ENCODE data around the gene IARS2.
A peak's percentile ranks its signal among the peaks of the same experiment; 100 is the strongest.
"Not testable (repeated sequence)": the region's sequence is repeated elsewhere in the genome, so short reads cannot be mapped to it uniquely, and the experiment has no call there.

The IARS2 gene

DNA sequence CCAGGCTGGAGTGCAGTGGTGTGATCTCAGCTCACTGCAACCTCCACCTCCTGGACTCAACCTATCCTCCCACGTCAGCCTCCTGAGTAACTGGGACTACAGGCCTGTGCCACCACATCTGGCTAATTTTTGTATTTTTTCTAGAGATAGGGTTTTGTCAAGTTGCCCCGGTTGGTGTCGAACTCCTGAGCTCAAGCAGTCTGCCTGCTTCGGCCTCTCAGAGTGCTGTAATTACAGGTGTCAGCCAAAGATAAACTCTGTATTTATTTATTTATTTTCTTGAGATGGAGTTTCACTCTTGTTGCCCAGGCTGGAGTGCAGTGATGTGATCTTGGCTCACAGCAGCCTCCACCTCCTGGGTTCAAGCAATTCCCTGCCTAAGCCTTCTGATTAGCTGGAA is 18.7 kb downstream of the IARS2 start:
- DNase-seq (ENCODE audit: low spot score): not testable (repeated sequence)

DNA sequence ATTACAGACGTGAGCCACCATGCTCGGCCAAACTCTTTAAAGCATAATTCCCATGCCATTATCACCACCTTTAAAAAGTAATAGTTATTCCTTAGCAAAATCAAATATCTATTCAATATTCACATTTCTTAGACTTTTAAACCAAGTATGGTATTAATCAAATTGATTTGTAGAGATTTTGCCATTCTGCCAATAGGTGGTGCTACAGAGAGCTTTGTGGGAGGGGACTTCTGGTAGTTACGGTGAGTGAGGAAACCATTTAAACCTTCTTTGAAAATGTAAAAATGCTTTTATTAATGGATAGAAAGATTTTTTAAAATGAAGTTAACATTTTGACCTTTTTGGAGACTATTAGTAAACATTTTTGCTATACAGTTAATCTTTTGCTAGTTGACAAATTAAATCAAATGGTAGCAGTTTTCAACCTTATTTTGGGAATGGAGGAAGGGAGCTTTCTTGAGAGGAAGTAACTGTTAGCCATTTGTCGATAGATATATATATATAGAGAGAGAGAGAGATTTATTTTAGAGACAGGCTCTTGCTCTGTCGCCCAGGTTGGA is 19.3 kb downstream of the IARS2 start:
- DNase-seq (ENCODE audit: low spot score): peak; percentile 51

DNA sequence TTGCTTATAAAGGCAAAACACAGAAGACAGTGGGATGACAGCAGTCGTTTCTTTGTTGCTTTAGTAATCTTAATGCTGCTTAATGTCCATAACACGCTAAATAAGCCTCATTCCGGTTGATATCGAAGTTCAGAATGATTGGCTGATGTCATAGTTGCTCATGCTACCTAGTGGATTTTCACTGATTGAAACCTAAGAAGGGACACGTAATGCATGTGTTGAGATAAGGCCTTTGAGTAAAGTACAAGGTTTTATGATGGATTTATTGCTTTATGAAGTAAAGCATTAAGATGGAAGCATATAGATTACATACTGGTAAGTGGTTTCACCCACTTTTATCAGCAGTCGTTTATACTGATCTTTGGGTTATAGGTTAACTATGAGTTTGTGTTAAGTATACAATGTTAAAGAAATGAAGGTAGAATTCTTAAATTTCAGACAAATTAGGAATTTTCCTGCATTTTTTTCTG is 25.1 kb downstream of the IARS2 start:
- DNase-seq (ENCODE audit: low spot score): no peak

DNA sequence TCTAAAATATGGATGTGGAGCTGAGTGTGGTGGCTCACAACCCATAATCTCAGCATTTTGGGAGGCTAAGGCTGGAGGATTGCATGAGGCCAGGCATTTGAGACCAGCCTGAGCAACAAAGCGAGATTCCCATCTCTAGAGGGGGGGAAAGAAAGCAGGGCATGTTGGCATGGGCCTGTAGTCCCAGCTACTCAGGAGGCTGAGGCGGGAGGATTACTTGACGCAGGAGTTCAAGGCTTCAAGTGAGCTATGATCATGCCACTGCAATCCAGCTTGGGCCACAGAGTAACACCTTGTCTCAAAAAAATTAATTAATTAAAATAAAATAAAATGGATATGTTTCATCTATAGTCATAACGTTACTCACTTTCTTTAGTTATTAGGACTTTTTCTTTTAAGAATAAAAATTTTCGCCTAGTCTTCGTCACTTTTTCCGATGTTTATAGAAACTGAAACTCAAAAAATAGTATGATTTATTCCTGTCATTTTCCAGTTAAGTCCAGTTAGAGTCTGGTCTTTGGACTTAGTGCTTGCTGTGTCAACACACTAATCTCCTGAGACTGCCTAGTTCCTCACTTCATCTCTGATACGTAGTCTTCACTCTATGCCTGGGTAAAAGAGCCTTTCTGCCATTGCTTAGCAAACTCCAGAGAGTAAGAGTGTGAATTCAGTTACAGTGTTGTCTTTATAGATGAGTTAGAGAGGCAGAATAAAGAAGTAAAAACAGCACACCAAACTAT is 28.0 kb downstream of the IARS2 start:
- DNase-seq (ENCODE audit: low spot score): no peak

DNA sequence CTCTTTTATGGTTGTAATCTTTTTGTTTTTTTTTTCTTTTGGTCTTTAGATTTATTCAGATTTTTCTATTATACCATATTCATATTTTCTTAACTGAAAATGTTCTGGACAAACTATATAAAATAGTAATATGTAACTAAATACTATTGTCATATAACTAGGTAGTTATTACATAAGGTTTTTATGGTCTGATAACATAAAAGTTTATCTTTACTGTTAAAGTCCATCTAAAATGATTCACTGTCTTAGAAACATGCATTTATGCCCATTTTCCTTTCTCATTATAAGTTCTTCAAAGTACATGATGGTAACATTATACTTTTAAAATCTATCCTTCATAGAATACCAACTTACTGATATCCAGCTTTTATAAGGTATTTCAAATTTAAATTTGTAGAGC is 29.1 kb downstream of the IARS2 start:
- no peak for DNase-seq (ENCODE audit: low spot score)

DNA sequence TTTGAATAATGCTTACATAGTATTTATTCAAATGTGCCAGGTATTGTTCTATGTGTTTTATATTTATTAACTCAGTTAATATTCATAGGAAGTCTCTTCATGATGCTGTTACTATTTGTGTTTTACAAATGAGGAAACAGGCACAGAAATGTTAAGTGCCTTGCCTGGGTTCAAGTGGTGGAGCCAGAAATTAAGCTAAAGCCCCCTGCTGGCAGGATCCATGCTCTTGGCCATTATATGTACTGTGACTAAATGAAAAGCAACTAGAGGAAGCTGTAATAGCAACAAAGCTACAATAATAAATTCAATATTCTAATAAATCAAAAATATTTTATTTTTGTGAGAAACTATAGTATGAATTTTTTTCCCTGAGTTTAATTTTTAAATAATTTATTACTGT is 30.0 kb downstream of the IARS2 start:
- DNase-seq (ENCODE audit: low spot score): peak; percentile 49

DNA sequence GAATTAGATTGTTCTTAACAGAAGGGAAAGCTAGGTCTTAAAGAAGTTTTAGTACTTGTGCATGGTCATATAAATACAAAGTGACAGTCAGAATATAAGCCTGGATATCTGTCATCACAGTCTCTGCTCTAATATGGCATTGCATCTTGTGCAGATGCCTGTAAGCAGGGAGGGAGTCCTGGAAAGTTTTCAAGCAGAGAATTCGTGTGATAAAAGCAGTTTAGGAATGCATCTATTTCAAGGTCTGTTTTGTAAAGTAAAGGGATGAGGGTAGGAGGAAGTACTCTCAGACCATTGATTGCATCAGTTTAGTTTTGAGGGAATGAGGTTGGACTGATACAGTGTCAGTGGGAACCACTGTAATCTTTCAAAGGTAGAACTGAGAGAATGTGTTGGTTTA is 30.6 kb downstream of the IARS2 start:
- no peak for DNase-seq (ENCODE audit: low spot score)

DNA sequence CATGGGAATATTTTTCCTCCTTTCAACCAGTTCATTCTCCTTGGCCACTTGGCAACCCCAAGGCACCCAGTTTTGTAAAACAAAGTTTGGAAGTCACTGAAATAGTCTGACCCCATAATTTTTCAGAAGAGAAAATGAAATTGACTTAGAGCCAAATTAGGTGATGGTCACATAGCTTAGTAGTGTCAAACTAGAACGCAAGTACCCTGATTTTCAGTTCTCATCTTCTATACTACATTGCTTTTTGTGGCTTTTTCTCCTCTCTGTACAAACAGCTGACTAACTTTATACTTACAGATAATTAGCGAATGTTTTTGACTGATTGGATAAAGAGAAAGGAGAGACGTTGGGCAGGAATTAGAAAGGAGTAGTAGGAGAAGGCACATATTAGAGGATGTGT is 33.1 kb downstream of the IARS2 start:
- DNase-seq (ENCODE audit: low spot score): no peak

DNA sequence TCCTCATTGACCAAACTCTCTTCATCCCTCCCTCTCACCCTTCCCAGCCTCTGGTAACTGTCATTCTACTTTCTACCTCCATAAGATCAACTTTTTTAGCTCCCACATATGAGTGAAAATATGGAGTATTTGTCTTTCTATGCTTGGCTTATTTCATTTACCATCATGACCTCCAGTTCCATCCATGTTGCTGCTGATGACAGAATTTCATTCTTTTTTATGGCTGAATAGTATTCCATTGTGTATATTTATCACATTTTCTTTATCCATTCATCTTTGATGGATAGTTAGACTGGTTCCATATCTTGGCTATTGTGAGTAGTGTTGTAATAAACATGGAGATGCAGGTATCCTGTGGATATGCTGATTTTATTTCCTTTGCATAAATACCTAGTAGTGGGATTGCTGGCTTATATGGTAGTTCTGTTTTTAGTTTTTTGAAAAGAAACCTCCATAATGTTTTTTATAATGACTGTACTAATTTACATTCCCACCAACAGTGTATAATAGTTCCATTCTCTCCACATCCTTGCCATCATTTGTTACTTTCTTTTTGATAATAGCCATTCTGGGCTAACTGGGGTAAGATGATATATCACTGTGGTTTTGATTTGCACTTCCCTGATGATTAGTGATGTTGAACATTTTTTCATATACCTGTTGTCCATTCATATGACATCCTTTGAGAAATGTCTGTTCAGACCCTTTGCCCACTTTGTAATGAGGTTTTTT is 35.7 kb downstream of the IARS2 start:
- no peak for DNase-seq (ENCODE audit: low spot score)

DNA sequence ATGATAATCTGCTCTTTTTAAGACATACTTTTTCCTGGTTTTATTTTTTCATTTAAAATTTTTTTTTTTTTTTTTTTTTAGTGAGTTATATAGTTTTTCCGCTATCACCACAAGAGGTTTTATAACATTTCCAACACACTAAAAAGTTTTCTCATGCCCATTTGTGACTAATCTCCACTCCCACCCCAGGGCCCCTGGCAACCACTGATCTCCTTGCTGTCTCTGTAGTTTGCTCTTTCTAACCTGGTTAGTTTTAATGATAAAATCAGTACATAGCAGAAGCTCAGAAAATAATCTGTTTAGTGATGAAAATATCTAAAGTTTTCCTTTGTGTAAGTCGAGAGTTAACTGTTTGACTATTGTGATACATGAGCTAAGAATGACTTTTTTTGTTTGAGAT is 41.8 kb downstream of the IARS2 start:
- no peak for DNase-seq (ENCODE audit: low spot score)

DNA sequence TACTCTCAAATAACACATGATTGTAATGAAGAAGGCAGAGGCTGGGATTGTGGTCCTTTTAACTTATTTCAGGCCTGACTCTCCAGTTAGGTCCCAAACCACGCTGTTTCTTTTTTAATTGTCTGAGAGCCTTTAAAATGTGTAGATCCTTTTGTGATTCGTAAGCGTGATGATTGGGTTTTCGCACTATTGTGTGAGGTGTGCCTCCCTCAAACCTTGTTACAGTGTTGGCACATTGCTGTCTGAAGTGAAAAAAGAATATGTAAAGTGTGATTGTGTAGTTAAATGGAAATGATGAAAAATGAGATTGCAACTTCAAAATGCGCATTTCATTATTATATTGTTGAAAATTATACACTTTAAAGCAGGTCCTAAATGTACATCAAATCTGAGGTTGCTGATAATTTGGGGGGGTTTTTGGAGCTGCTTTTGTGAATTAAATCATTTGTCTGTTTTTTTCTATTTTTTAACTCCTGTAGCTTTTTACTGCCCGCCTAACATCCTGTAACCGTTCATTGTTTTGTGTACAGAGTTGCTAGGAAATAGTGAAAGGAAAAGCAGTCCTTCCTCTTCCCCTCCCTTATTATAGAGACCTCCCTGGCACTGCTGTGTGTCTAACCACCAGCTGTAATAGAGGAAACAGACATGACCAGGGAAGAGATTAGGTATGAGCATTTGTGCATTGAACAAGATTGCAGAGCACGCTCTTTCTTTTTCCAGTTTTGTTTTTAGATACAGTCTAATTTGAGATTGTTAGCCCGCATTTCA is 43.3 kb downstream of the IARS2 start:
- DNase-seq (ENCODE audit: low spot score): no peak

DNA sequence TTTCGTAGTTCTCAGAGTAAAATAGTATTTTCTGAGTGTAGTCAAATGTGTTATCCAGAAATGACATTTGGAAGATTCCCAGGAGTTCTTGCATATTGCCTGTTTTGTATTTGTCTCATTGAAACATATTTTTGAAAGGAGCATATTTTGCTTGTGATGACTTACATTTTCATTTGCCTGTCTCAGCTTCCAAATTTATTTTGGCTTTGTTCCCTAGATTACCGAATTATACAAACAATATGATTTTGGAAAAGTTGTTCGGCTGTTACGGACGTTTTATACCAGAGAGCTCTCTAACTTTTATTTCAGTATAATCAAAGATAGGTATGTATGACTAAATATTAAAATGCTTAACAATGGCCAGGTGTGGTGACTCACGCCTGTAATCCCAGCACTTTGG is 46.0 kb downstream of the IARS2 start:
- no peak for DNase-seq (ENCODE audit: low spot score)

DNA sequence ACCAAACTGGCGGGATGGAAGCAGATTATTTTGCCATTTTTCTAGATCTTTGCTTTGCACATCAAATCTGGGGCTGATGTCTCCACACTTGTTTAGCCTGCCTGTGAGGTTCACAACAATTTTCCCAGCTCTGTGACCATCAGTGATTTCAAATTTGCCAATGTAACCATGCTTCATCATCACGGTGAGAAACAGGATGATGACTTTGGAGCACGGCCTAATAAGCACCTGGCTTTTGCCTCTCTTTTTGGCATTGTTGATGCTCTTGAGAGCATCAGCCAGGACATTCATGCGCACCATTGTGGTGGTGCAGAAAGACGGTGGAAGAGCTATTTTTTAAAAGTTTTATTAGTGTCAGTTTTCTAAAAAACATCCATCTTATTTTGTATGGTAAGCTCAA is 50.1 kb downstream of the IARS2 start:
- no peak for DNase-seq (ENCODE audit: low spot score)

DNA sequence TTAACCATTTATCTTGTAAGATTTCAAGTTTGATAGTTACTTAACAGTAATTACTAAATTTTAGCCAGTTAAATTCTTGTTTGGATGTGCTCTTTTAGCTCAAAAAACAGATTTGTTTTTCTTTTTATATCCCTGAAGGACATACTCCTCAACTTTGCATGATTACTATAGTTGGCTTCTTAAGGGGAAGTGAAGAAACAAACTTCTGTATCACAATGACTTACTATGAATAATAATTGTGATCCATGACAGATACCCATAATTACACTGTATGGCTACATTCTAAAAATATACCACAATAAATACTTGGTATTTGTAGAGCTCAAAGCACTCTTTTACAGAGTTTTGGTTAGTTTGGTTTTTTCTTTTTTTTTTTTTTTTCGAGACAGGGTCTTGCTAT is 55.8 kb downstream of the IARS2 start:
- DNase-seq (ENCODE audit: low spot score): no peak

DNA sequence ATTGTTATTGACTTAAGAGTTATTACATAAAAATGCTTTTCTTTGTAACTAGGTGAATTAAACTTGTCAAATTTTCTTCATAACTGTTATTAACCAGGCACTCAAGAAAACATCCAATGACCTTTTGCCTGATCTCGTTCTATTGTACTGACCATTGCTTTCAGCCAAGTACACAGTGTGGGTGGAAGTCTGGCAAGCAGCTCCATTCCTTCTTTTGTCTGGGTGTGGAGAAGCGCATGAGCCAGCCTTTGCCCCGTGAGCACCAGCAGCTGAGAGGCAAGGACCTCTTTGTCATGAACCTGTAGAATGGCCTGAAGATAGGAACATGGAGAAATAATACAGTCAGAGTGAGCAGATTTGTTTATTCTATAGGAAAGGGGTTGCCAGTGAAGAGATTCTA is 57.5 kb downstream of the IARS2 start:
- DNase-seq (ENCODE audit: low spot score): peak; percentile 26

DNA sequence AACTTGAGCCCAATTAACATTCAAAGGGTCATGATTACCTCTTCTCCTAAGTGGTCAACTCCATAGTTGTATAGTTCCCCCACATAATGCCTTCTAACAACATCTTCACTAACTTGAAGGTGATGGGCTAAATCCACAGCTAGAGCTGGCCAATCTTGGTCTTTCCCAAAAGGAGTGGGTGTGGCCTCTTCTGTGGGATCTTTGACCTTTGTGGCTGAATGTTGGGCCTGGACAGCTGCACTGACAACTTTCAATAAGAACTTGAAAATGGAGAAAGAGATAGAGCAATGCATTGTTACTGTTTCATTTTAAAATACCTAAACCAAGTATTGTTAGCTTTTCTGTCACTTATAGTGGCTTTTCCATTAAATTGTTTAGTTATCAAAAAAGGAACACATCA is 59.2 kb downstream of the IARS2 start:
- DNase-seq (ENCODE audit: low spot score): no peak

DNA sequence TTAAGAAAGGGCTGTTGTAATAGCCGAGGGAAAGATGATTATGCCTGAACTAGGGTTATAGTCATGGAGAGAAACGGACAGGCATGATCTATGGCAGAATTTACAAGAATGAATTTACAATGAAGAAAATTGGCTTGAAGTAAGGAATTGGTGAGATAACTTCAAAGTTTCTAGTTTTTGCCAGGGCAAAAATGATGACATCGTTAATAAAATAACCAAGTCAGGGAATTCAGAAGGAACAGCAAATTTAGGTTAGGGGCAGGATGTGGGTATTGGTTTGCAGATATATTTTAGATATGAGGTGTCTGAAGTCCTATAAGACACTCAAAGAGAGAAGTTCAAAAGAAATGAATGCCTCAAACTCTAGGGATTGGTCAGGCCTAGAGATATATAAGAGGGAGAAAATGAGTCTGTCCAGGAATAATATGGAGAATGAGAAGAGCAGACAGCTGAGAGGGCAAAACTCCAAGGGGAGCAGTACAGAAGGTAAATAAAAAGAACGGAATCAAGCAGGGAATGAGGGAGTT is 62.8 kb downstream of the IARS2 start:
- DNase-seq (ENCODE audit: low spot score): no peak

DNA sequence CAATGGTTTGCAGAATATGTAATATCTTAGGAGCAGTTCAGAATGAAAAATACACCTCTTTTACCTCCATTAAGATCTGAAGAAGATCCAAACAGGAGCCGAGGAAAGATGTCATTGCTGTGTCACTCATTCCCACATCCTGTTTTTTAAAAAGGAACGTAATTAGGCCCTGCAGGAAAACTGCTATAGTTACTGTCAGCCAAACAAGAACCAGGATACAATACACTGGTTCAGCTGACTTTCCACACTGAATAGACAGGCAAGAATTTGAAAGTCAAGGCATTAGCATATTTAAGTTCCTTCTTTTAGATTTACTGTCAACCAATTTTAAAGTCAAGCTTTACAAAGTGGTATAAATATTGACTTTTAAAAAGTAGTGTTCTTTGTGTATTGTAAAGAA is 63.8 kb downstream of the IARS2 start:
- no peak for DNase-seq (ENCODE audit: low spot score)

DNA sequence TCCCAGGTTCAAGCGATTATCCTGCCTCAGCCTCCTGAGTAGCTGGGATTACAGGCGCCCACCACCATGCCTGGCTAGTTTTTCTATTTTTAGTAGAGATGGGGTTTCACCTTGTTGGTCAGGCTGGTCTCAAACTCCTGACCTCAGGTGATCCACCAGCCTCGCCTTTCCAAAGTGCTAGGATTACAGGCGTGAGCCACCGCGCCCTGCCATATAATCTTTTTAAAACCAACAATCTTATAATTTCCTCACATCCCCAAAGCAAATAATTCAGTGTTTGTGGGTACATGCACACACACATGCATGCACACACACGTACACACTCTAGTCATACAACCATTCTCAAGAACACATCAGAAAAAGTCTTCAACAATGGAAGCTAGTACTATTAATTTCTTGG is 64.6 kb downstream of the IARS2 start:
- DNase-seq (ENCODE audit: low spot score): not testable (repeated sequence)

DNA sequence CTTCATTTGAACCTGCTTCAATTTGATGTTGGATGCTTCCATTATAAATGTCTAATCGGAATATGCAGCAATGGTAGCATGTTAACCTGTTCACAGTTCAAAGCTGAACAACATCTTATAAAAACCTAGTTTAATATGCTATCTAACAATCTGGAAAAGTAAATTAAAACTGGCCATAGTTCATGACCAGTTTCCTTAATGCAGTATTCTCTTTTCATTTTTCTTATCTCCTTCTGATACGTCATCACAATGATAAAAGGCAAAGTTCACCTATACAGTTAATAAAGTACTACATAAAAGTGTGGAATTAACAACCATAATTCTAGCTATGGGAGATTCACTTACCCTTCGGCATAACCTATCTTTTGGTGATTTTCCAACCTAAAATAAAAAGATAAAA is 65.1 kb downstream of the IARS2 start:
- DNase-seq (ENCODE audit: low spot score): no peak

DNA sequence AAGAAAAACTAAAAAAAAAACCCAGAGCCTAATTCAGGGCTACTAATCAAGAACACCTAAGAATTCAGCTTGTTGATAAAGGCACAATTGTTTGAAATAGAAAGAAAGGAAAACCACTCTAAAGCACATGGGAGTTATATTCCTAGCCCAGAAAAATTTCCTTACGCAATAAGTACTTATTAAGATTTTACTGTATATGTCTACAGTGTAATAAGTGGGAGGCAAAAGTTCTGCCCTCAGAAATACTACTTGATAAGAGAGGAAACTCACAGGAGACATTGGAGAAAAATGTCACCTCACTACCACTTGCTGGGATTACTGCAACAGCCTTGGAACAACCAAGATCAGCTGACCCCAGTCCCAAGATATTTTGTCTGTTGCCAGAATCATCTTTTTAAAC is 66.1 kb downstream of the IARS2 start:
- DNase-seq (ENCODE audit: low spot score): no peak

DNA sequence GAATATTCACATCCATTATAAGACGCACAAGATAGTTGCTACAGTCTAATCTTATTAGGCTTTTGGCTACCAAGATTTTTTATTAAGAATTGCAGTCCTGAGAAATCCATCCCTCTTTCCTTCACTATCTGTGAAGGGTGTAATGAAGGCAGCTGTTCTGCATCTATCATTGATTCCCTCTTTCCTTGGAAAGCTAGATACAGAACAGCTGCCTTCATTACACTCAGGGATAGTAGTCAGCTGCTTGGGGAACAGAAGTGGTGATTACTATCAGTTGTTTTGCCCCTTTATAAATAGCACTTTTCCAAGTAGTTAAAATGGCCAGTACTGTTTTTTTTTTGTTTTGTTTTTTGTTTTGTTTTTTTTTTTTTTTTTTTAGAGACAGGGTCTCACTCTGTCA is 70.2 kb downstream of the IARS2 start:
- DNase-seq (ENCODE audit: low spot score): no peak

Data from D341Med (cell line).